A549 (cell line): ENCODE measurements around the gene IFITM1. TPM values are rescaled to one million over a fixed set of nuclear protein-coding genes. Genes with fewer than 3 reads are reported as not detected.

Experiments used
- ATAC-seq, 2 experiments: fragments of 200-7000 bp in 1 of 2; fragments of >200 bp in 1 of 2; cut with Nextera tagmentation in 1 of 2; cut with Tn5 transposase in 1 of 2; 3 replicates each; pipeline versions ENCODE4 v1.8.0 to v1.9.1; 2018 to 2020; ENCODE audit warnings: mild to moderate bottlenecking in 1 of 2, moderate library complexity in 1 of 2
- CTCF ChIA-PET: fragments of 300-600 bp; sonication (Branson Sonifier 250); formaldehyde crosslinking; extraction: SDS; loops from one replicate; lab custom pipeline; 2021; ENCODE audit warnings: antibody characterized with exemption, inconsistent platforms; lab: Yijun Ruan, JAX
- POLR2A ChIA-PET: fragments of 350-600 bp; formaldehyde crosslinking; extraction: SDS; loops from one replicate; lab custom pipeline; 2021; ENCODE audit warnings: antibody characterized with exemption, inconsistent platforms; lab: Yijun Ruan, JAX
- DNase-seq, 2 experiments: peaks; one replicate each; pipeline versions ENCODE4 v3.0.0 to v3.0.0-alpha.2; 2011 to 2016; ENCODE audit warnings: low read depth in 1 of 2, low spot score in 1 of 2
- FAIRE-seq: peaks from 2 replicates; lab custom pipeline; 2011; peaks lifted over from hg19 to GRCh38; lab: Jason Lieb, UNC
- H3K27ac ChIP-seq, 2 experiments: fragments of >200 bp; sonication (Bioruptor Twin); formaldehyde crosslinking; 3 replicates each; pipeline ENCODE4 v1.5.1; 2016 to 2017
- H3K4me1 ChIP-seq: fragments of >200 bp; sonication (Bioruptor Twin); formaldehyde crosslinking; 3 replicates; pipeline ENCODE4 v1.6.1; 2016
- H3K4me2 ChIP-seq: fragments of >200 bp; sonication (Bioruptor Twin); formaldehyde crosslinking; 3 replicates; pipeline ENCODE4 v1.6.1; 2016
- H3K4me3 ChIP-seq: fragments of >200 bp; sonication (Bioruptor Twin); formaldehyde crosslinking; 3 replicates; pipeline ENCODE4 v1.5.1; 2016
- H3K9me3 ChIP-seq: fragments of >200 bp; sonication (Bioruptor Twin); formaldehyde crosslinking; 3 replicates; pipeline ENCODE4 v1.6.1; 2016
- CBX8 ChIP-seq: fragments of 200-600 bp; sonication (generic); IDR thresholded peaks from 2 replicates; pipeline ENCODE4 v1.6.1; 2016
- CHD4 ChIP-seq: fragments of 200-600 bp; sonication (generic); IDR thresholded peaks from 2 replicates; pipeline ENCODE4 v1.6.1; 2016; ENCODE audit warnings: antibody characterized with exemption, mild to moderate bottlenecking, borderline replicate concordance
- EHF ChIP-seq: fragments of 250-450 bp; sonication (Bioruptor Pico); IDR thresholded peaks from 2 replicates; pipeline ENCODE4 v1.5.0; 2020; ENCODE audit warnings: mild to moderate bottlenecking
- EHMT2 ChIP-seq: fragments of 200-600 bp; sonication (generic); IDR thresholded peaks from 2 replicates; pipeline ENCODE4 v1.6.1; 2016; ENCODE audit warnings: antibody characterized with exemption, low read depth, mild to moderate bottlenecking, moderate library complexity
- ELK1 ChIP-seq: fragments of 150-350 bp; IDR thresholded peaks from 2 replicates; pipeline ENCODE4 v1.6.1; 2014; ENCODE audit warnings: low read depth, mild to moderate bottlenecking, low read length
- EP300 ChIP-seq, 2 experiments: fragments of >200 bp; sonication (Bioruptor Twin); formaldehyde crosslinking; IDR thresholded peaks; 2 replicates in 1 of 2; 3 replicates in 1 of 2; pipeline ENCODE4 v1.6.1; 2016 to 2017
- ESRRA ChIP-seq: fragments of 150-350 bp; IDR thresholded peaks from 2 replicates; pipeline ENCODE4 v1.6.1; 2014; ENCODE audit warnings: mild to moderate bottlenecking, low read length, borderline replicate concordance
- FOSB ChIP-seq: fragments of 250-450 bp; sonication (Bioruptor Pico); IDR thresholded peaks from 2 replicates; pipeline ENCODE4 v1.5.0; 2020; ENCODE audit warnings: mild to moderate bottlenecking, moderate library complexity
- GATA3 ChIP-seq: IDR thresholded peaks from 2 replicates; pipeline ENCODE4 v1.6.1; 2012; ENCODE audit warnings: borderline replicate concordance
- HDAC2 ChIP-seq: fragments of 200-600 bp; sonication (generic); IDR thresholded peaks from 2 replicates; pipeline ENCODE4 v1.6.1; 2016
- HES2 ChIP-seq: fragments of >200 bp; sonication (Bioruptor Twin); formaldehyde crosslinking; IDR thresholded peaks from 2 replicates; pipeline ENCODE4 v1.6.1; 2016
- HEYL ChIP-seq: fragments of 250-450 bp; sonication (Bioruptor Pico); IDR thresholded peaks from 2 replicates; pipeline ENCODE4 v1.8.0; 2021; ENCODE audit warnings: mild to moderate bottlenecking, moderate library complexity
- HOXA7 ChIP-seq: fragments of 250-450 bp; sonication (Bioruptor Pico); IDR thresholded peaks from 2 replicates; pipeline ENCODE4 v1.5.0; 2020; ENCODE audit warnings: mild to moderate bottlenecking, moderate library complexity
- JUNB ChIP-seq: fragments of >200 bp; sonication (Bioruptor Twin); formaldehyde crosslinking; IDR thresholded peaks from 2 replicates; pipeline ENCODE4 v1.6.1; 2016
- KDM5A ChIP-seq: fragments of 200-600 bp; sonication (generic); IDR thresholded peaks from 2 replicates; pipeline ENCODE4 v1.6.1; 2016; ENCODE audit warnings: antibody characterized with exemption, mild to moderate bottlenecking
- MAX ChIP-seq: IDR thresholded peaks from 2 replicates; pipeline ENCODE4 v1.6.1; 2012
- MYC ChIP-seq: IDR thresholded peaks from 2 replicates; pipeline ENCODE4 v1.6.1; 2012; ENCODE audit warnings: mild to moderate bottlenecking, inconsistent platforms, low read length, improper control_type of control experiment, borderline replicate concordance
- NFE2L2 ChIP-seq: fragments of 150-350 bp; conservative IDR thresholded peaks from 2 replicates; pipeline ENCODE4 v1.6.1; 2014; ENCODE audit warnings: low read length
- NPAS2 ChIP-seq: fragments of 250-450 bp; sonication (Bioruptor Pico); IDR thresholded peaks from 2 replicates; pipeline ENCODE4 v1.8.0; 2022; ENCODE audit warnings: mild to moderate bottlenecking, moderate library complexity, borderline replicate concordance
- NR3C1 ChIP-seq: fragments of >200 bp; sonication (Bioruptor Twin); formaldehyde crosslinking; IDR thresholded peaks from 3 replicates; pipeline ENCODE4 v1.6.1; 2017
- PBX3 ChIP-seq: IDR thresholded peaks from 2 replicates; pipeline ENCODE4 v1.6.1; 2012
- PHF8 ChIP-seq: fragments of 200-600 bp; sonication (generic); IDR thresholded peaks from 2 replicates; pipeline ENCODE4 v1.6.1; 2016; ENCODE audit warnings: low read depth, mild to moderate bottlenecking, antibody characterized with exemption, moderate library complexity, borderline replicate concordance
- POLR2A ChIP-seq: IDR thresholded peaks from 2 replicates; pipeline ENCODE4 v1.6.1; 2012; ENCODE audit warnings: mild to moderate bottlenecking, low read length
- RAD21 ChIP-seq, 2 experiments: fragments of >200 bp in 1 of 2; sonication (Bioruptor Twin) in 1 of 2; formaldehyde crosslinking in 1 of 2; IDR thresholded peaks in 1 of 2; conservative IDR thresholded peaks in 1 of 2; 2 replicates in 1 of 2; 3 replicates in 1 of 2; pipeline ENCODE4 v1.6.1; 2012 to 2018; ENCODE audit warnings: inconsistent platforms in 1 of 2
- RFX5 ChIP-seq: fragments of 450-650 bp; IDR thresholded peaks from 2 replicates; pipeline ENCODE4 v1.7.1; 2014; ENCODE audit warnings: antibody characterized with exemption, mild to moderate bottlenecking, moderate library complexity
- USF2 ChIP-seq: fragments of 450-650 bp; IDR thresholded peaks from 2 replicates; pipeline ENCODE4 v1.6.1; 2014; ENCODE audit warnings: antibody characterized with exemption
- ZC3H11A ChIP-seq: fragments of 450-650 bp; IDR thresholded peaks from 2 replicates; pipeline ENCODE4 v1.6.1; 2014; ENCODE audit warnings: antibody characterized with exemption, mild to moderate bottlenecking
- ZNF302 ChIP-seq: fragments of 250-450 bp; sonication (Bioruptor Pico); IDR thresholded peaks from 2 replicates; pipeline ENCODE4 v1.9.0; 2021; ENCODE audit warnings: inconsistent platforms, mild to moderate bottlenecking, moderate library complexity
- WGBS: methylation state at CpG from one replicate; pipeline ENCODE4 v1.1.6; 2017; ENCODE audit errors: missing lambda C conversion rate; 5-methylcytosine and 5-hydroxymethylcytosine counted together
- polyA plus RNA-seq, 4 experiments: library from polyadenylated mRNA; depleted of rRNA in 3 of 4; stranded (reverse); fragments of >200 nt; fragmentation: RNase III in 1 of 4; extraction: RNeasy Plus Mini Kit Qiagen cat#74134 plus additional on column Dnase treatment in 1 of 4; gene quantifications; 2 replicates in 3 of 4; 3 replicates in 1 of 4; pipeline ENCODE4 v1.2.3, GENCODE V29; 2011 to 2017

Gene IFITM1
- polyA plus RNA-seq, 2 of the 4 experiments (the other 2 are of a cell fraction) = 0.14 to 1.7 TPM

- peaks cover under 1% of the 10 kb centered on the region; the same call in 1 of the 3 replicates for H3K4me1 ChIP-seq
- ChIA-PET POLR2A (interaction anchor here (0.6 to 1.2 kb wide), 2 partner anchors 85 to 87 kb away, joined by 5 read pairs; partner anchors contain the start of genes BET1L and RIC8A), CTCF (interaction anchor here (0.7 to 8.7 kb wide), 2 partner anchors 11 kb away, joined by 3 to 49 read pairs; partner anchors contain the start of gene IFITM2)
- no peaks in the 10 kb centered on the region for H3K9me3 ChIP-seq
- no peak overlapping the region for H3K27ac ChIP-seq
- WGBS = 89% methylated on average over 16 of the region's 16 CpGs
- H3K4me2 ChIP-seq = no peak overlapping the region
- DNase-seq = no peak
- TF ChIP-seq CBX8 = no peak
- no peak for TF ChIP-seq NPAS2 (CRISPR knock-in tag)
- no peak for TF ChIP-seq USF2
- no peak for TF ChIP-seq HEYL (CRISPR knock-in tag)
- TF ChIP-seq CHD4 = no peak
- TF ChIP-seq EHF (CRISPR knock-in tag) = no peak
- no peak for TF ChIP-seq ZC3H11A
- TF ChIP-seq POLR2A = no peak
- no peak for TF ChIP-seq ZNF302
- no peak for TF ChIP-seq ELK1
- TF ChIP-seq HDAC2 = no peak
- no peak for TF ChIP-seq MYC
- no peak for TF ChIP-seq JUNB
- no peak for TF ChIP-seq NR3C1
- no peak for FAIRE-seq
- no peak overlapping the region for H3K4me3 ChIP-seq
- no peak for ATAC-seq
Observed at GRCh38 chr11:294780-295179, 19.1 kb upstream of the IFITM1 start.

GRCh38 chr11:295351-296170 lies 18.3 kb upstream of the IFITM1 start:
- Histone ChIP-seq H3K27ac (no peak overlapping the region), H3K4me2 (no peak overlapping the region), H3K9me3 (no peaks in the 10 kb centered on the region), H3K4me3 (no peak overlapping the region), H3K4me1 (no peaks in the 10 kb centered on the region)
- ATAC-seq (no peak), DNase-seq (no peak), FAIRE-seq (no peak)
- POLR2A ChIA-PET = no interaction called here
- CTCF ChIA-PET = interaction anchor here (8.7 kb wide), 1 partner anchor 11 kb away, joined by 49 read pairs; the partner anchor contains the start of gene IFITM2
- TF ChIP-seq FOSB (CRISPR knock-in tag) (no peak), NPAS2 (CRISPR knock-in tag) (no peak), JUNB (no peak), ZC3H11A (no peak), USF2 (no peak), KDM5A (no peak), EP300 (IDR thresholded peaks at IDR 0.05) (no peak), HES2 (no peak), PBX3 (no peak), HOXA7 (no peak), NFE2L2 (no peak), PHF8 (no peak), EHMT2 (no peak), ESRRA (no peak), RAD21 (conservative IDR thresholded peaks at IDR 0.05 in 1 of 2, IDR thresholded peaks at IDR 0.05 in 1 of 2) (no peak), HEYL (CRISPR knock-in tag) (no peak), GATA3 (no peak), RFX5 (no peak), CBX8 (no peak), MAX (no peak)
- TF ChIP-seq, all 56 proteins: peak for 0
- WGBS = 87% methylated on average over 25 of the region's 26 CpGs
